Activated T-cell treated with anti-CD3 and anti-CD28 coated beads, Interleukin-2, amount 50 U/mL, for 48 hours (primary cell): ENCODE data around the gene DDX10.
A peak's percentile ranks its signal among the peaks of the same experiment; 100 is the strongest.
"Not testable (repeated sequence)": the region's sequence is repeated elsewhere in the genome, so short reads cannot be mapped to it uniquely, and the experiment has no call there.

Source experiments
- DNase-seq, 2 experiments: peaks; one replicate each; pipeline ENCODE4 v3.0.0-alpha.2; 2020

DDX10 gene

DNA sequence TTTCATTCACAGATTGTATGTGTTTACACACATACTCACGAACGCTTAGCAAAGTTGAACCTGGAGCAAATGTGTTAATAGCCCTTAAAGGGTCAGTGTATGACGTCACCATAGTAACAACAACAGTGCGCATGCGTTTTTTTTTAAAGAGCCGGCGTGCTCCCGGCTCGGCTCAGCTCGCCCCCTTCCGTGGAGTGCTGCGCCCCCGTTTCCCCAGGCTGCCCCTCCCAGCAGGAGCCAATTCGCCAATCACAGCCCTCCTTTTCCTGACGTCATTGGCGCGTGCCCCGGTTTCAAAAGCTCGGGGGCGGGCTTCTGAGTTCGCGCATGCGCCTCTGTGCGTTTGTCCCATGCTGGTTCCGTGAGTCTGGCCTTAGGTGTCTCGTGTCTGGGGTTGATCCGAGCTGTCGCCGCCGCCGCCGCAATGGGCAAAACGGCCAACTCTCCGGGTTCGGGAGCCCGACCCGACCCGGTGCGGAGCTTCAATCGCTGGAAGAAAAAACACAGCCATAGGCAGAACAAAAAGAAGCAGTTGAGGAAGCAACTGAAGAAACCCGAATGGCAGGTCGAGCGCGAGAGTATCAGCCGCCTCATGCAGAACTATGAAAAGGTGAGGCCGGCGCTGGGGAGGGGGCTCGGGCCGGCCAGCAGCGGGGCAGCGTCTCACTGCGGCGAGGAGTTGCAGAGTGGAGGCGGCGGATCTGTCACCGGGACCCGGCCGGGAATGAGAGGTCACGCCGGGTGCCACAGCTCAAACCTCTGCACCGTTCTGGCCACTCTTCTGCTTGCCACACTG, at the start of gene DDX10:
Gene DDX10, plus strand, starts transcription at position 340 of the 796 bp plus-strand sequence. Its CDS starts 85 bp downstream, at position 425.
- DNase-seq, result peak; percentile 98

DNA sequence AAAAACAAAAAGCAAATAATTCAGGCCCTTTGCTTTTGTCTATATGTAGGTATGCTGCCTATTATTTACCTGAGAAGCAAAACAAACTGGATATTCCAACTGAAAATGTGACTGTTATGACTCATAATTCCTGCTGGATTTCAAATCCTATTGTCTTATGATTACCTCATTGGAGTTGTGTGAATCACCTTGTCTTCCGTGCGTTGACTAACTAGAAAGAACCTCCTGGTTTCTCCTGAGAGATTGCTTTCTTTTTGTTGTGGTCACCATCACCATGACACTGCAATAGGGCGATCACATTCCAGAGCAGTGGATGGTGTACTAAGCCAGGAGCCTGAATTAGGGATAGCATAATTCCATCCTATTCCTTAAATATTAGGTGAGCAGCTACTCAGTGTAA, 48.3 kb upstream of the DDX10 start:
- DNase-seq, result no peak

GRCh38 chr11:108617055-108617454, 47.8 kb upstream of the DDX10 start:
- DNase-seq, result no peak

- no peak for DNase-seq
These were observed 46.3 kb upstream of the DDX10 start for GRCh38 chr11:108618529-108618928.

GRCh38 chr11:108620958-108621772, 43.7 kb upstream of the DDX10 start:
- no peak for DNase-seq

DNA sequence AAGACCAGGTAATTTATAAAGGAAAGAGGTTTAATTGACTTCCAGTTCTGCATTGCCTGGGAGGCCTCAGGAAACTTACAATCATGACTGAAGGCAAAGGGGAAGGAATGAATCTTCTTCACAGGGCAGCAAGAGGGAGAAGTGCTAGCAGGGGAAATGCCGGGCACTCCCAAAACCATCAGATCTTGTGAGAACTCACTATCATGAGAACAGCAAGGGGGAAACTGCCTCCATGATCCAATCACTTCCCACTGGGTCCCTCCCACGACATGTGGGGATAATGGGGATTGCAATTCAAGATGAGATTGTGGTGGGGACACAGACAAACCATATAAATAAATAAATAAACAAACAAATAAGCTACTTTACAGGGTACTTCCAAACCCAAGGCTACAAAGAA, 42.5 kb upstream of the DDX10 start:
- no peak for DNase-seq

- DNase-seq, result no peak
These were observed 40.5 kb upstream of the DDX10 start for GRCh38 chr11:108624196-108624925.

GRCh38 chr11:108628326-108628725, 36.5 kb upstream of the DDX10 start:
- no peak for DNase-seq

GRCh38 chr11:108628812-108629211, 36.1 kb upstream of the DDX10 start:
- DNase-seq, result no peak

DNA sequence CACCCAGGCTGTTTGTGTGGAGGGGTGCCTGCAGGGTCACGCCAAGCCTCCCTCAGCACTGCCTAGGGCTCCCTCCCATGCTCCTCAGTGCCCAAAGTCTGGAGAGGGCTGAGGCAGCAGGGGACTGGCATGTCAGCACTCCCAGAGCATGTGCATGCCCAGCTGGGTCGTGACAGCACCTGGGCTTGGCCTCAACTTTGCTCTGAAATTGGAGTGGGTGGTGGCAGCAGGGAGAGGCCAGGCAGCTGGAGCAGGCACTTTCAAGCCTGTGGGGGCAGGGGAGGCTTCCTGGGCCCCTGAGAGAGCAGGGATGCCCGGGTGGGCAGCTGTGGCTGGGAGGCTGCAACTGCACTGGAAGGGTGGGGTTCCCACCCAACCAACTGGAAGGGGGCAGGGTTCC, 35.6 kb upstream of the DDX10 start:
- no peak for DNase-seq

GRCh38 chr11:108632041-108632704, 32.7 kb upstream of the DDX10 start:
- DNase-seq, result no peak

DNA sequence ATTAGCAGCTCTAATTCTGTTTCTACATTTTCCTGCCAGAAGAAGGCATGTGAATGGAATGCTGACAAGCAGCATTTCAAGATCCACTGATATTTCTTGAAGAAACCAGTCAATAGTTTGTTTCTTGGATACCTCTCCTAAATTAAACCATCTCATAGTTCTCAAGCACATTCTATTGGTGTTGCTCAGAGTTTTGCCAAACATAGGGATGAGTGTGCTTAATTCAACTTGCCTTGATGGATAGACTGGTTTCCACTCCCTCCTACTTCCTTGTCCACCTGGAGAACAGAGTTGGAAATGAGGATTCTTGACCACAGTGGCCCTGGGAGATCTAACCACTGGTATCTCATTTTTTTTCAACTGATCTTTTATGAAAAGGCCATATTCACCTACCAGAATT, 29.8 kb upstream of the DDX10 start:
- no peak for DNase-seq

DNA sequence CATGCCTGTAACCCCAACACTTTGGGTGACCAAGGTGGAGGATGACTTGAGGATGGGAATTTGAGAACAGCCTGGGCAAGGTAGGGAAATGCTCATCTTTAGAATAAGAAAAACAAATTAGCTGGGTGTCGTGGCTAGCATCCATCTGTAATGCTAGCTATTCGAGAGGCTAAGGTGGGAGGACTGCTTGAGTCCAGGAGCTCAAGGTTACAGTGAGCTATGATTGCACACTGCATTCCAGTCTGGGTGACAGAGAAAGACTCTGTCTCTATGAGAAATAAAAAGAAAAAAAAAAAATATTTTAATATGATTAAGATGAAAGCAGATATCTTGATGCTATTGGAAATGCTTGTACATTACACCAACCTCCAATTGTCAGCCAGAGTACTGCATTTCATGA, 28.6 kb upstream of the DDX10 start:
- no peak for DNase-seq

DNA sequence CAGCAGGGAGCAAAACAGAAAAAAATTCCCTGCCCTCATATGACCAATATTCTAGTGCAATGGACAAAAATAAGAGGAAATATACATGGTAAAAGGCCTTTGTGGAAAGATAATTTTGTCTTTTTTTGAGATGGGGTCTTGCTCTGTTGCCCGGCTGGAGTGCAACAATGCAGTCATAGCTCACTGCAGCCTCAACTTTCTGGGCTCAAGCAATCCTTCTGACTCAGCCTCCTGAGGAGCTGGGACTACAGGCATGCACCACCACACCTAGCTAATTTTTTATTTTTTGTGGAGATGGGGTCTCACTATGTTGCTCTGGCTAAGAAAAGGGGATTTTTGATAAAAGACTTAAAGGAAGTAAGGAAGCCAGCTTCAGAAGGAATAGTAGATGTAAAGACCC, 25.7 kb upstream of the DDX10 start:
- no peak for DNase-seq

- not testable (repeated sequence) for DNase-seq
These were observed 23.1 kb upstream of the DDX10 start for GRCh38 chr11:108641752-108642151.

GRCh38 chr11:108643974-108644373, 20.9 kb upstream of the DDX10 start:
- DNase-seq, result no peak

- no peak for DNase-seq
These were observed 18.9 kb upstream of the DDX10 start for GRCh38 chr11:108645970-108646369.

DNA sequence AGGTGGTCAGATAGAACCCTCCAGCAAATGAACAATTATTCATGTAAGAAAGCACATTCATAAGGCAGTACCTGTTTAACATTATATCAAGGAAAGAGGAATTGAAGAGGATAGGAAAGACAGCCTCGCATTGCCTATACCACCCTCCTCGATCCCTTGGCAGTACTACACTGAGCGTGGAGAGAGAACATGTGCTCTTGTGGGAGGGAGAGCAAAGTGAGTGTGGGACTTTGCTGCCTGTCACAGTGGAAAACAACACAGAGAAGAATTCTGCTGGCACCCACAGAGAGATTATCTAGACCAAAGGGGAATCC, 17.5 kb upstream of the DDX10 start:
- DNase-seq, result no peak

- peak; percentile 69 for DNase-seq
These were observed 17.0 kb upstream of the DDX10 start for GRCh38 chr11:108647701-108648527.

DNA sequence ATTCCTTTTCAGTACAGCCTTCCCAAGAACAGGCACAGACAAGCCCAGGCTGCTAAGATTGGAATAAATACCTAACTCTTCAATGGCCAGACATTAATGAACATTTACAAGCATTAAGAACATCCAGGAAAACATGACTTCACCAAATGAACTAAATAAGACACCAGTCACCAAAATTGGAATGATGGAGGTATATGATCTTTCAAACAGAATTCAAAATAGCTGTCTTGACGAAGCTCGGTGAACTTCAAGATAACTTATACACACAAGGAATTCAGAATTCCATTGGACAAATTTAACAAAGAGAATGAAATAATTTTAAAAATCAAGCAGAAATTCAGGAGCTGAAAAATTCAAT, 16.4 kb upstream of the DDX10 start:
- no peak for DNase-seq

GRCh38 chr11:108654100-108654499, 10.8 kb upstream of the DDX10 start:
- DNase-seq, result not testable (repeated sequence)

DNA sequence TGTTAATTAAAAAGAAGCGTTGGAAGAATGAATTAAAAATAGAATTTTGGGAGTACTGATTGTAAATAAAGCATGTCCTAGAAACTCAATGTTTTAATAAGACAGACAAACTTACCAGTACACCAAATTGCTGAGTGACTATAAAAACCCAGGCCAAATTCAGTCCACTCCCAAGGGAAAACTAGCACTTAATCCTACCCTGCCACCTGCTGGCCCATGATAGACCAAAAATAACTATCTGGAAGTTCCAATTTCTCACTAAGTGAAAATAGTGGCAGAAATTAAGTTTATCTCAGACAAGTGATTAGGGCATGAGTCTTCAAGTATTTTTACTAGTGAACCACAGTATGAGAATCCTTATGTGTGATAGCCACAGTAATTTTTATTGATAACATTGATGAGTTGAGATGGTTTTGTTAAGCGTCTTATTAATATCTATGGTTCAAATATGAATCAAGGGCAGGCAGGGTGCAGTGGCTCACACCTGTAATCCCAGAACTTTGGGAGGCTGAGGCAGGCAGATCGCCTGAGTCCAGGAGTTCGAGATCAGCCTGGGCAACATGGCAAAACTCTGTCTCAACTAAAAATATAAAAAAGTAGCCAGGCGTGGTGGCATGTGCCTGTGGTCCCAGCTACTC, 9.8 kb upstream of the DDX10 start:
- peak; percentile 33 to 46 for DNase-seq
